Testis (tissue), 2 donors: ENCODE data around the gene DMD.

ENCODE experiments used
- POLR2A ChIP-seq: fragments of 450-650 bp; IDR thresholded peaks from one replicate; pipeline ENCODE4 v1.6.1; 2017; ENCODE audit warnings: antibody characterized with exemption, mild to moderate bottlenecking, moderate library complexity
- TF ChIP-seq, protein P1 (sequence below), 3 experiments: fragments of 450-650 bp in 2 of 3; fragments of 200-600 bp in 1 of 3; sonication (generic) in 1 of 3; IDR thresholded peaks; one replicate each; pipeline ENCODE4 v1.5.1; 2016 to 2019; ENCODE audit warnings: antibody characterized with exemption in 3 of 3, mild to moderate bottlenecking in 2 of 3, moderate library complexity in 1 of 3

DNA sequence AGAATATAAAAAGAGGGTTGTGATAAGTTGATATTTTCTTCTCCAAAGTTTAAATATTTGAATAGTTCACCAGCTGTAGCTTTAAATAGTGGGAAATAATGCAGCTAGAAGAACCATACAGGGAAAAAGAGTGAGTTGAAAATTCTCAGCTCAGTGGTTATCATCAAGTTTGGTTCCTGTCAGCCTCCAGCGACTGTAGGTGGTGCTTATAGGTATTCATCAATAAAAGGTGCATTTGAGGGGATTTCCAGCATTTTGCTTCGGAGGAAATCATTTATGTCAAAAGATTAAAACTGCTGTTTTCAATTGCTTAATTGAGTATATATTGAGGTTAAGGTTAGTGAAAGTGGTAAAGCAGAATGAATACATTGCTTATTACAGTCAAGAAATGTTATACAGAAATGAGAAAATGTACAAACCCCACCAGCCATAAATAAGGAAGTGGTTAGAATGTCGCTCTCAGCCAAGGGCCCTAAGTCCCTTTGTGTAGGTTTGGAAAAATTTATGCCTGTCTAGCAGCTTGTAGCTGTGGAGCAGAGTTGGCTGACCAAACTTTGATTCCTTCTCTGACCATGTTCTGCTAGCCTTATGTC is 1606.6 kb downstream of the DMD start:
- TF ChIP-seq, protein P1, sequence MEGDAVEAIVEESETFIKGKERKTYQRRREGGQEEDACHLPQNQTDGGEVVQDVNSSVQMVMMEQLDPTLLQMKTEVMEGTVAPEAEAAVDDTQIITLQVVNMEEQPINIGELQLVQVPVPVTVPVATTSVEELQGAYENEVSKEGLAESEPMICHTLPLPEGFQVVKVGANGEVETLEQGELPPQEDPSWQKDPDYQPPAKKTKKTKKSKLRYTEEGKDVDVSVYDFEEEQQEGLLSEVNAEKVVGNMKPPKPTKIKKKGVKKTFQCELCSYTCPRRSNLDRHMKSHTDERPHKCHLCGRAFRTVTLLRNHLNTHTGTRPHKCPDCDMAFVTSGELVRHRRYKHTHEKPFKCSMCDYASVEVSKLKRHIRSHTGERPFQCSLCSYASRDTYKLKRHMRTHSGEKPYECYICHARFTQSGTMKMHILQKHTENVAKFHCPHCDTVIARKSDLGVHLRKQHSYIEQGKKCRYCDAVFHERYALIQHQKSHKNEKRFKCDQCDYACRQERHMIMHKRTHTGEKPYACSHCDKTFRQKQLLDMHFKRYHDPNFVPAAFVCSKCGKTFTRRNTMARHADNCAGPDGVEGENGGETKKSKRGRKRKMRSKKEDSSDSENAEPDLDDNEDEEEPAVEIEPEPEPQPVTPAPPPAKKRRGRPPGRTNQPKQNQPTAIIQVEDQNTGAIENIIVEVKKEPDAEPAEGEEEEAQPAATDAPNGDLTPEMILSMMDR (IDR thresholded peaks at IDR 0.05), result no peak
- no peak for TF ChIP-seq POLR2A
